ENCODE data around the gene GABRR3. TPM values are rescaled to one million over a fixed set of nuclear protein-coding genes. Genes with fewer than 3 reads are reported as not detected.

GABRR3 gene
- total RNA-seq, 4 donors from 2014 or later: not detected

DNA sequence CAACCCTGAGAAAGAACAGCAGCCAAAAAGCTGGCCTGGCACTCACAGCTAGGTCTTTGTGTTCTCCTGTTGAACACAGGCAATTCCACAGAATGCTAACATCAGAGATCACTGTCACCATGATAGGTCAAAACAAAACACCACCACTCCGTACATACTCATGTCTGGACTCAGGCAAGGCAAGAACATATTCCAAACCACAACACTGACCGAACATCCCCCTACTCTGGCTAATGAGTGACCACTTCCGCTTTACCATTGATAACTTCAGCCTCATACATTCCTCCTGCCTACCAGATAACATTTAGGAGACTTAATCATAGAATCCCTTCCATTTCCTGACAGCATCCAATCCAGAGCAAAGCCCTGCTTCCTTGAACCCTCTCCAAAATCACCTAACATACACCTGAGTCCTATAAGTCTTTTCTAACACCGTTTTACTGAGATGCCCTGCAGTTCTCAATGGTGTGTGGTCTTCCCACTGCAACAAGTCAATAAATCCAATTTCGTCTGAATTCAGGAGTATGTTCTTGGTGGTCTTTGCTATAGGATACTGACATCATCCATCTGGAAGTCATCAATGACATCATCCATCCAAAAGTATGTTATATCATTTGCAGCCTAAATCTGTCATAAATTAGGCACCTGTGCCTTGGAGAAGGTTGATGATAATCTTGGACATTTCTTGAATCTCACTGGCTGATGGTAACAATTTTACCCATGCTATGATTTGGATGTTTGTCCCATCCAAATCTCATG, 86.6 kb downstream of the GABRR3 start:
- H3K4me3 ChIP-seq: no peak overlapping the region
- peaks cover 6 to 8% of the 10 kb centered on the region in 2 donors for H3K4me1 ChIP-seq
- ATAC-seq: no peak
- in situ Hi-C loops (cut with MboI; ENCODE audit: low sequenced_read_pairs in 4 of 4): no loop called here
- no peak for DNase-seq
- no peaks in the 10 kb centered on the region for H3K27me3 ChIP-seq
- TF ChIP-seq POLR2A (IDR thresholded peaks at IDR 0.05): no peak
- TF ChIP-seq, protein P1, sequence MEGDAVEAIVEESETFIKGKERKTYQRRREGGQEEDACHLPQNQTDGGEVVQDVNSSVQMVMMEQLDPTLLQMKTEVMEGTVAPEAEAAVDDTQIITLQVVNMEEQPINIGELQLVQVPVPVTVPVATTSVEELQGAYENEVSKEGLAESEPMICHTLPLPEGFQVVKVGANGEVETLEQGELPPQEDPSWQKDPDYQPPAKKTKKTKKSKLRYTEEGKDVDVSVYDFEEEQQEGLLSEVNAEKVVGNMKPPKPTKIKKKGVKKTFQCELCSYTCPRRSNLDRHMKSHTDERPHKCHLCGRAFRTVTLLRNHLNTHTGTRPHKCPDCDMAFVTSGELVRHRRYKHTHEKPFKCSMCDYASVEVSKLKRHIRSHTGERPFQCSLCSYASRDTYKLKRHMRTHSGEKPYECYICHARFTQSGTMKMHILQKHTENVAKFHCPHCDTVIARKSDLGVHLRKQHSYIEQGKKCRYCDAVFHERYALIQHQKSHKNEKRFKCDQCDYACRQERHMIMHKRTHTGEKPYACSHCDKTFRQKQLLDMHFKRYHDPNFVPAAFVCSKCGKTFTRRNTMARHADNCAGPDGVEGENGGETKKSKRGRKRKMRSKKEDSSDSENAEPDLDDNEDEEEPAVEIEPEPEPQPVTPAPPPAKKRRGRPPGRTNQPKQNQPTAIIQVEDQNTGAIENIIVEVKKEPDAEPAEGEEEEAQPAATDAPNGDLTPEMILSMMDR (IDR thresholded peaks at IDR 0.05 in 4 of 5, conservative IDR thresholded peaks at IDR 0.05 in 1 of 5): no peak
- no peak overlapping the region for H3K27ac ChIP-seq
- peaks cover 0 to 80% of the 10 kb centered on the region in 2 donors for H3K36me3 ChIP-seq
- no peaks in the 10 kb centered on the region for H3K9me3 ChIP-seq
- intact Hi-C loops (cut with DNase I; ENCODE audit: low total_unique reads): no loop called here

DNA sequence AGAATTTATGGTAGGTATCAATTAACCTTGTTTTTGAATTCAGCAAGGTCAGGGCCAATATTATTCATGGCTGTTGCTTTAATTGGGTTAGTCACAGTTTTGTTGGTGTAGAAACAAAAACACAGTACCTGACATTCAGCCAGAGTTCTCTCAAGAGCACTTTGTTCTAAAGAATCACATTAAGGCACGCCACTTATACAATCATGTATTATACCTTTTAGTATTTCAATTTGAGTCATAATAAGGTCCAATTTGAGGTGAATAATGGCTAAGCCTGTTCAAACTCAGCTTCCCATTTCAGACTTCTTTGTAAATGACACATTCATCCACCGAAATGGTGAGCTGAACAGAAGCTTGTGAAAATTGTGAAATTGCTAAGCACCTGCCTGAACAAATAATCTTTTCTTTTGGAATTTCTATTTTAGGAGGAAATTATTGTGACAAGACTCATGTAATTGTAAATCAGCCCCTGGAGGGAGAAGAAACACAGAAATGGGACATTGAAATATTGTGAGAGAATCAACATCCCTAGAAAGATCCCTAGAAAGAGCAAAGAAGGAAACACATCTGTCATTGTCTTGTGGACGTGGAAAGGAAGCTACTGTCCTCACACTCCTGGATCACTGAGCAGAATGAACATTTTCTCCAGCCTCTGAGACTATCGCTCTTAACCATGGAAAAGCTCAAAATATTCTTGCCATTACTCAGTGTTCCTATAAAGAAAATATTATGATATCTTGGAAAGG, 92.1 kb downstream of the GABRR3 start:
- Histone ChIP-seq H3K4me3 (no peak overlapping the region), H3K36me3 (peaks cover 0 to 85% of the 10 kb centered on the region in 2 donors), H3K27me3 (no peaks in the 10 kb centered on the region), H3K4me1 (no peaks in the 10 kb centered on the region), H3K9me3 (no peaks in the 10 kb centered on the region), H3K27ac (no peak overlapping the region)
- no peak for TF ChIP-seq POLR2A (IDR thresholded peaks at IDR 0.05)
- TF ChIP-seq, protein P1 (IDR thresholded peaks at IDR 0.05 in 4 of 5, conservative IDR thresholded peaks at IDR 0.05 in 1 of 5): no peak
- no peak for DNase-seq
- ATAC-seq: no peak
- intact Hi-C loops (cut with DNase I; ENCODE audit: low total_unique reads): no loop called here
- in situ Hi-C loops (cut with MboI; ENCODE audit: low sequenced_read_pairs in 4 of 4): no loop called here

DNA sequence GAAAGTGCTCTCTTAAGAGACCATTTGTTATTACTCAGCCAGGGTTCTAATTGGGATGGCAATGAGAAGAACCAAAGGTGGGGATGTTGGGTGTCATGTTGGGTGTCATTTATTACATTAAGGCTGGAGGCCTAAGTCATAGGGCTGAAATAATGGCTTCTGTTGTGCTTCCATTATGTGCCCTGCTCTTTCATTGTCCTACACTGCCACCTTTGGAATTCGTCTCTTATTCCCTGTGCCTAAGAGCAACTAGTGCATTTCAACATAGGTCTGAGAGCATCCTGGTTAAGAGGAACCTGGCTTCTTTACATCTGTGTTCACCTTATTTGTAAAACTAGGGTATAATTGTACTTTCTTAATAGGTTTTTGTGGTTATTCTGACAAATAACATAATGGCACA, 95.1 kb downstream of the GABRR3 start:
- ATAC-seq: no peak
- TF ChIP-seq, protein P1 (IDR thresholded peaks at IDR 0.05 in 4 of 5, conservative IDR thresholded peaks at IDR 0.05 in 1 of 5): no peak
- TF ChIP-seq POLR2A (IDR thresholded peaks at IDR 0.05): no peak

DNA sequence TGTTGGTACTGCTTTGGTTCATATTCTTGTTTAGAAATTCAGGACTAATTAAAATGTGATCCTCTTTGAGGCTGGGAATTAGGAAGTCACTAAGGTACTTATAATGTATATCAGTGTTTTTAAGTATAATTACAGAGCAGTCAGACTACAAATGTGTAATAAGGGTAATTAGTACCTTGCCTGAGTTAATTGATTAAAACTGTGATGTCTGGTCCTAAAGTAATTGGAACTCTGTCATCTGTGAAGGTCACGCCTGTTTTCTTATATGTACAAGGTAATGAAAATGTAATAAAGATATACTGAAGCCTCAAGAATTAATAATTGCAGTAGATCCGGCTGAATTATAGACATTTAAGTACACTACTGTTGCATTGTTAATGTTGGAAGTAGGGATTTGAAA, 95.7 kb downstream of the GABRR3 start:
- intact Hi-C loops (cut with DNase I; ENCODE audit: low total_unique reads): no loop called here
- peaks cover 0 to 83% of the 10 kb centered on the region in 2 donors for H3K36me3 ChIP-seq
- in situ Hi-C loops (cut with MboI; ENCODE audit: low sequenced_read_pairs in 4 of 4): no loop called here

More for the DNA sequence above, 95.1 kb downstream of the GABRR3 start:
- no peaks in the 10 kb centered on the region for H3K4me1 ChIP-seq
- no peak overlapping the region for H3K4me3 ChIP-seq
- DNase-seq: no peak
- intact Hi-C loops (cut with DNase I; ENCODE audit: low total_unique reads) (no loop called here), in situ Hi-C loops (cut with MboI; ENCODE audit: low sequenced_read_pairs in 4 of 4) (no loop called here)
- peaks cover 0 to 83% of the 10 kb centered on the region in 2 donors for H3K36me3 ChIP-seq
- no peaks in the 10 kb centered on the region for H3K27me3 ChIP-seq
- H3K27ac ChIP-seq: no peak overlapping the region
- H3K9me3 ChIP-seq: no peaks in the 10 kb centered on the region

More for the DNA sequence above, 95.7 kb downstream of the GABRR3 start:
- no peaks in the 10 kb centered on the region for H3K4me1 ChIP-seq
- H3K4me3 ChIP-seq: no peak overlapping the region
- H3K27ac ChIP-seq: no peak overlapping the region
- ATAC-seq (no peak), DNase-seq (no peak)
- H3K9me3 ChIP-seq: no peaks in the 10 kb centered on the region
- no peaks in the 10 kb centered on the region for H3K27me3 ChIP-seq
- TF ChIP-seq, protein P1 (IDR thresholded peaks at IDR 0.05 in 4 of 5, conservative IDR thresholded peaks at IDR 0.05 in 1 of 5): no peak
- TF ChIP-seq POLR2A (IDR thresholded peaks at IDR 0.05): no peak

All from gastrocnemius medialis (tissue), 4 donors.